Left kidney (tissue), 2 donors: ENCODE measurements around the gene GALNT3. TPM values are rescaled to one million over a fixed set of nuclear protein-coding genes. Genes with fewer than 3 reads are reported as not detected.

Experiments used
- DNase-seq: peaks from one replicate; pipeline ENCODE4 v3.0.0-alpha.2; 2013
- polyA plus RNA-seq: library from polyadenylated mRNA; unstranded; fragments of 120-200 nt; gene quantifications from one replicate; pipeline ENCODE4 v1.2.1, GENCODE V29; 2013; ENCODE audit not compliant: insufficient read length

Gene GALNT3
- polyA plus RNA-seq, 1 donor = 20.2 TPM

DNA sequence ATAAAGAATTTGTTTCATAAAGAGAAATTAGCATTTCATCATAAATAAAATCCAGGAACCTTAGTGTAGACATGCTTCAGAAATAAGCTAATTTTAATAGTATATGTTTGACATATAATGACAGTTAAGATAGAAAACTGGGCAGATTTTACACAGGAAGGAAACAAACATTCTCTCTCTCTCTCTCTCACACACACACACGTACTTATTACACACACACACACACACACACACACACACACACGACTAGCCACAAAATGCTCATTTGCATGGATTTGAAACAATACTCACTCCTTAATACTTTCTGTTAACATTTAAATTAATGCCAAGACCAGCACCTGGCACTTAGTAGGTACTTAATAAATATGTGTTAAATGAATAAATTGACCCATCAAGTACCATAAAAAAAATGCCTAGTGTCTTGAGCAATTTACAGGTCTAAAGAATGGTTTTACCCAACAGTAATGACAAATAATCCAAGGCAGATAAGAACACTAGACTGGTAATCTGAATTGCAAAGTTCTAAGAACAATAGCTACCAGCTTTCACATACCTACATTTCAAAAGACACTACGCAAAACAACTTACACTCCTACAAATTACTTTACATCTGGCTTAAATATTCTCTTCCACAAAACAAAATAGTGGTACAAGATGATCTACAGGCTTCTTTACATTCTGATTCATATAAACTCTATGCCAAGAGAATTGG, 2.9 kb upstream of the GALNT3 start:
- no peak for DNase-seq

DNA sequence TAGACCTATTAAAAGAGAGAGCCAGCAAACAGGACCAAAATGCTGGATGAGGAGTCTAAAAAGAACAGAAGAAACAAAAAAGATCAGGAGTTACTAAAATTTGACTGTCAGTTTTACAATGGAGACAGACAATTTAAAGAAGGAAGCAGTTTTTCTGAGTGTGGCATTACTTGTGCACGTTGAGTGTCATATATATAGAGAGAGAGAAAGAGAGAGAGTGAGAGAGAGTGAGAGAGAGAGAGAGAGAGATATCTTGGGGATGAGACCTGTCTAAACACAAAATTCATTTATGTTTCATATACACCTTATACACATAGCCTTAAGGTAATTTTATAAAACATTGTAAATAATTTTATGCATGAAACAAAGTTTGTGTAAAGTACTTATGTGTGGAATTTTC, 2.1 kb upstream of the GALNT3 start:
- no peak for DNase-seq

DNA sequence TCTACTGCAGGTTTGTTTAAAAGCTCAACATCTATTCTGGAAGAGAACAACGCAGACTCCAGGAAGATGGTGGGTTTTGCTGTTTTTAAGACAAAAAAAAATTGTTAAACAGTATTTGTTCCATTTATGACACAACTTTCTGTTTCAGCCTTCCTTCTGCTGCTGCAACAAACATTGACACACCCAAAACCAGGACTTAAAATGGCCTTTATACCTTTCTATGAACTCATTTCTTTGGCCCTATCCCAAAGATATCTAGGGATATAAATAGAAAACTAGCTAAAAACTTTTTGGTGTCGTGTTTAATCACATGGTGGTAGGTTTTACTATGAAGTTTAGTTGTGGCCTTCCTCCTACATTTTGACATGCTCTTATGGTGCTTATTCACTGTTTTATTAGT, 964 bp upstream of the GALNT3 start:
- DNase-seq = no peak

DNA sequence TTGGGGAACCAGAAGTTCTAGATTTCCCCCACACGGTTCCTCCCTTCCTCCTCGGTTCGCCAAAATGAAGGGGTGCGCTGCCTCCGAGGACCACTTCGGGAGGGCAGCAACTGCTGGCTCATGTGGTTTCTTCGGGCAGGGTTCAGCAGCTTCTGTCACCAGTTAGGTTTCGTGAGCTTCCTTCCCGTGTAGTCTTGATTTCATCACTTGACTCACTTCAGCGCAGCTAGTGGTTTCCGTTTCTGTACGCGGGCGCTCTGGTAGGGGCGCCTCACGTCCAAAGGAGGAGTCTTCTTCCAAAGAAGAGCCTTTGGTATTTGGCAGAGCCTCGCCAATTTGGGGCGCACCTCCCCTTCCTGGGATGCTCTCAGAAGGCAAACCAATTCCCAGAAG, 485 bp upstream of the GALNT3 start:
- peak; percentile 28 for DNase-seq

DNA sequence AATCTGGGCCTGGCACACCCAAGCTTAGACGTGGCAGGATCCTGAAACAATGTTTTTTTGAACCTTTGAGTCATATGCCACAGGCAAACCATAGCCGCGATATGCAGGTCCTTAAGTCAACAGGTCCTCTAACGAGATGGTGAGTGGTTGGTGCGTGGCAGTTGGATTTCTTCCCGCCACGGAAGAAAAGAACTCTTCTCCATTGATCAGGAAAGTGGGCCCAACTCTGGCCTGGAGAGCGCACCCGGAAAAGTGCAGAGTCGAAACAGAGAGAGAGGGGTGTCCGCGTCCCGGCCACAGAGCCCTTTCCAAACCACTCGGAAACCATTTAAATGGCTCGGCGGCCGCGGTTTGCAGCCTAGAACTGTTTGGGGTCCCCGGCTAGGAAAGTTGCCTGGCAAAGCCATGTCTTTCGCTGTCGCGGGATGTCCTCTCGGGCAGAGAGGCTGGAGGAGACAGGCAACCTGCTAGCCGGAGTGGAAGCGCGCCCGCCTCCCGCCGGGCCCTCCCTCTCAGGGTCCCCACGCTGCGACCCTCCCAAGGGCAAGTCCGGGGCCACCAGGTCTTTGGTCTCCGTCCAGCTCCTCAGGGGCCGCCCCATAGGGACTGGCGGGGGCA, 777 bp downstream of the GALNT3 start:
- no peak for DNase-seq

DNA sequence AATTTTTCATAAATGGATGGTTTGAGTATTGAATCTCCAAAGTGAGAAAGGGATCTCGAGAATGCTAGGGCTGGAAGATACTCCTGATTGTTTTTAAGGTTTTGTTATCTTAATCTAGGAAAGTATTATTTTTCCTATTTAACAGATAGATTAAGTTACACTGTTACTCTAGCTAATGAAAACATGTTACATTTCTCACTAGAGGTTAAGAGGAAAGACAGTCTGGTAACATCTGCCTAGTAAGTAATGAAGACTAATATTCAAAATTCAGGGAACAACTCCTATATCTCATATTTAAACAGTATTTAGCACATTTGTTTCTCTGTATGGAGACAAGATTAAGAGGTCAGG, 2.0 kb downstream of the GALNT3 start:
- no peak for DNase-seq

DNA sequence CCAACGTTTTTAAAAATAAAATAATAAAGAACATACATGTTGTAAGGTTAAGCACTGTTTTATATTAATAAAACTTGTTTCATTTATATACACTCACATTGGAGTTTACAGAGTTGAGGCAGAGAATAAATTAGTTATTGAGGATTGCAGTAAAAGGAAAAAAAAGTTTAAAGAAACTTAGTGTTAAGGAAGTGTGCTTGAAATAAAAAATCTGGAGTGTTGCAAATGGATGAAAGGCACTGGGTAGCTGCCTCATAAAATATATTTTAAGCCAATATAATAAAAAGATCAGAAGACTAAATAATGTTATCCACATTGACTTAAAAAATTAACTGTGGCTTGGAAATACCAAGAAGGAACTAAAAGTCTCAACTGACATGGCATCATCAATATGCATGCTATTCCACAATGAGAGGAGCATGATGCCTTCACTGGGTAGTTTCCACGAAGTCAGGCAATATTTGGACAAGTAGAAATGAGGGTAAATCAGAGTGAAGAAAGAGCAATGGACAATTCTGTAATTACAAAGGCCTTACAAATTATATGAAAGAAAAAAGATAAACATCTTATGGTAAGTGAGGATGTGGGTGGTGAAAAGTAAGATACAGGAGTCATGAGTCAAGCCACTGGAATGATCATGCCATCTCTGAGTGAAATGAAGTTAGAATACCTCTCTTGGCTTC, 2.5 kb downstream of the GALNT3 start:
- DNase-seq = no peak

DNA sequence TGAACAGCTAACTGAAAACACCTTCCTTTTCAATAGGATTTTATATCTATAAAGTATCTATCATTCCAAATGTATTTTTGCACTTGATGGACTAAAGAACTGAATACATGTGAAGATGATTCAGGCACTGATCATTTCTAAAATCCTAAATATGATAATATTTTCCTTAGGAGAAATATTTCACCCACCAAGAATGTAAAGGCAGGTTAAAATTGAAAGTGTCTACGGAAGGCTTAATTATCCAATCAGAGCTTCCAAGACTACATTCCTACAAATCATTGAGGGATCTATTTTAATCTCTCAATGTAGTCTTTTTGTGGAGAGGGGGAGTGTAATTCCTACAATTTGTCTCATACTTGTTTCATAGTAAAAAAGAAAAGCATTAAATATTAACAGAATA, 3.6 kb downstream of the GALNT3 start:
- DNase-seq = no peak

DNA sequence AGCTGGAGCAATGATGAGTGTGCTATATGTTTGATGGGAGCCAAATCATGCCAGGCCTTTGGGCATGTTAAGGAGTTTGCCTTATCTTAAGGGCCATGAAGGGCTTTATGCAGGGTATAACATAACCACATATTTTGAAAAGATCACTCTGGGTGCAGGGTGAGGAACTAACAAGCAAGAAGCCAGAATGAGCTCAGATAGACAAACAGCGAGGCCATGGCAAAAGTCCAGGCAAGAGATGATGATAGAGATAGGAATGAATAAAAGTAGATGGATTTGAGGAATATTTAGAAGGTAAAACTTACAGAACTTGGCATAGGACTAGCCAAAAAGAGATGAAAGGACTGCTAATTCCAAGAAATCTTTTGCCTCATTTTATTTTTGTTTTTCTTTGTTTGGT, 6.7 kb downstream of the GALNT3 start:
- DNase-seq = no peak

DNA sequence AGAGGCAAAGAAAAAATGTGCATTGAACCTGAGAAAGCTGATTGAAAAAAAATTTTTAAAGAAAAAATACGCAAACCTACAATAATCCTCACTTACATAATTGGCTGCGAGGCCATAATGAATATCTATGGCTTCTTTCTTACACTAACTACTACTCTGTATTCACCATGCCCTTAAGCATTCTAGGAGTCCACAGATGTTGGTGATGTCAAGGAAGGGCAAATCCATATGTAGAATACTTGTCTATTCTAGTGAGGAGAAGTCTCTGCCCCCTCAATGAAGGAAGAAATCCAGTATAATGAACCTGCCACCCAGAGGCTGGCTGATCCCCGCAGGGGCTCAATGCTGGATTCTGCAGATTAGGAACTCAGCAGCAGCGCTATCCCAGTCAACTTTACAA, 14.3 kb downstream of the GALNT3 start:
- DNase-seq = no peak

DNA sequence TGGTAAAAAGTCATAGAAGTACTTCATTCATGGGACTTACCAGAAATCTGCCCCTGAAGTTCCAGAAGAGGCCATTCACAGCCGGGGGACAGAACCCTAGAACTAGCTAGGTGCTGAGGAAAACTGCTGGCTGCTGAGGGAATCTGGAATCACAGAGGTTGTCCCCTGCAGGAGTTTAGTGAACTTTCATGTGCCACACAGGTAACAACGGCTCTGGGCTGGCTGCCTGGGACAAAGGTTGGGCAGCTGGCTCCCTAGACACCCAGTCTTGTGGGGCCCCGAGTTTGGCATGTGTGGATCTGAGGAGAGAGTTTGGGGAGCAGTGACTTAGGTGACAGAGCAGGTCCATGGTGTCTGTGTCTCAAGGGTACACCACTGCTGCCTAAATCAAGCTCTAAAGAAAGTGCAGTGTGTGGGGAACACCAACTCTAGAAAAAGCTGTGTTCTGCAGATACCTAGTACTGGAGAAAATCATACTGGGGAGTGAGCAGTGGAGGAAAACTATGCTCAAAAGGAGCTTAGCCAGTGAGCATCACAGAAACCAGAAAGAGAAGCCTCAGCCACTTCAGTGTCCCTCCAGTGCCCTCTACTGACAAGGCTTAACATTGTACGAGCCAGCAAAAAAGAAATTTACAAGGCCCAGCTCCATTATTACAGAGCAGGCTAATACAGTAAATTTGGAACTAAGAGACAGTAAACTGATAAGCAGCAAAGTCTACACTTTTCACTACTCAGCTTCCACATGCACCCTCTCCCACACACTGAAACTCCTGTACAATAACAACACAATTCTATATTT, 15.2 kb downstream of the GALNT3 start:
- DNase-seq = no peak

DNA sequence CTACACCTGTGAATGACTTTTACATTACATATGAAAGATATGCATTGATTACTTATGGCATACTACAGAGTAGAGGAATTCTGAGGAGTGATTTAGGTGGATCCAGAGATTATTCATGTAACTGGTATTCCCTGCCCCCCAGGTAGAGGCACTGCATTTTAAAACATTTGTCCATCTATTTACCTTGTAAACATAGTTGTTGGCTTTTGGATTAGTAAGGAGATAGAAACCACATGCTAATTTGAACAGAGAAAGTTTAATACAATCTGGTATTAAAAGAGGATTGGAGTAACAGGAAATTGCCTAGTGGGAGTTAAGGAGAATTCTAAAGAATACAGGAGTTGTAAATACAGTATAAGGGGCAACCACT, 15.9 kb downstream of the GALNT3 start:
- no peak for DNase-seq

DNA sequence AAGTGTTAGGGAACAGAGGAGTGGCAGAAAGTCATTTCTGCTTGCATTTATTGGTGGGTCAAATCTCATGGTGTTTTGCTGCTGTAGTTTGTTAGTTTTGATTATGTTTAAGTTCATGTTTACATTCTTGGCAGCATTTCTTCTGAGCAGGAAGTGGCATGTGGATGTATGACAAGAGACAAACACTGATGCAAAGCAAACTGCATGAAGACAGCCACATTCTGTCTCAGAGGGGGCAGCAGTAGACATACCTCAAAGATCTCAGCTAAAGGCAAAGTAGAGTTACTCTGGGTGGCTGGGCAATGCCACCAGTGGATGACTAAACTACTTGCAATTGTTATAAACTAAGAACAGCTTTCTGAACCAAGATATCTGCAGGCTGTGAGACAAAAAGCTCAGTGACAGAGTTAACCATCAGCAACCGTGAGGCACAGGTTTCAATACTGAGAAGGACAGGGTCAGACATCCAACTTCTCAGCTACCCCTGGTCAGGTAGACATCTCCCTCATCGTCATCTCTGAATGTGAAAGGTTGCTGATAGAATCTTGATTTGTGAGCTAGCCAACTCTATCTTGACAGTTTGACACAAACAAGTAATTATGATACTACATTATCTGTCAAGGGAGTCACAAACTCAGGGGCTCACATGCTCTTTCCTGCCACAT, 16.4 kb downstream of the GALNT3 start:
- no peak for DNase-seq

DNA sequence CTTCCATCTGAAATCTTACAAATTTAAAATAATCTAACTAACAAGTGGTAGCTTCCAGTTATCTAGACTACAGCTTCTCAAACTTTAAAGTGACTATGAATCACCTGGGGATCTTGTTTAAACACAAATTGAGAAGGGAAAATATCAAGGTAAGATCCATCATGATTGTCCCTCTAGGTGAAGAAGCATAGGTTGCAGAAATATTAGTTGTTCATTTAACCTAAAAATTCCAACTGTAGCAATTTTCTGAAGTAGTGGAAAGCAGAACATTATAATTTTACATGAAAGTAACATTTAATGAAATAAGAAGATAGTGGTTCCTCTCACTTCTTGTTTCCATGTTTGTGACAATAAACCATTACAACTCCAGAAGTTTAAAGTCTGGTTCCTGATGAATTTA, 17.3 kb downstream of the GALNT3 start:
- DNase-seq = no peak

DNA sequence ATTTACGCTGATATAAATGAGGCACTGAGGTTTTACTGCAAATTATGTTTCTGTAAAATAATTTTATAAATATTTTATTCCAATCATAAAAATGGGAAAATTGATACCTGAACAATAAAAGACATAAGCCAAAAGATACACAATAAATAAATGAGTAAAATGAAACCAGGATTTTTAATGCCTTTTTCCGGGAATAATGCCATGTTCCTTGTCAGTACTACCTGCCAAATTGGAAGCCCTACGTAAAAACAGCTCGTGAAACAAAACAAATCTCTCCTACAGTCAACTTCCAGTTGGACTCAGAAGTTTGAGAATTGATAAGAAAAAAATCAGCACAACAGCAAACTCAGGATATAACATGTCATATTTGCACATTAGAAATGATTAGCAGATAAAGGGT, 18.0 kb downstream of the GALNT3 start:
- DNase-seq = no peak

DNA sequence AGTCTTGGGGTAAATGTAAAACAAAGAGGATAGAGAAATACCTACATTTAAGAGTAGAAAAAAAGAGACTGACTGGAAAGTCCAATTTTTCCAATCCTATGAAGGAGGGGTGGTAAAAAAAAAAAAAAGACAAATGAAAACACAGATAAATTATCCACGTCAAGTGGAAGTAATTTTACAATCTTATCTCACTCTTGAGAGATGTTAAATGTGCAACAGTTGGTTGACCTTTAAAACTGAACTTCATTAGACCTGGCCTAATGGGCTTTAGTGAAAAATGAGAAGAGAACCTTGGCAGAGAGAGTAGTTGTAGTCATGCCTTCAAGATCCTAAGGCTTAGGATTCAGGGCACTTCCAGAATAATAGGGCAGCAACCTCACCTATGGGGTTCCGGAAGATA, 20.4 kb downstream of the GALNT3 start:
- no peak for DNase-seq

DNA sequence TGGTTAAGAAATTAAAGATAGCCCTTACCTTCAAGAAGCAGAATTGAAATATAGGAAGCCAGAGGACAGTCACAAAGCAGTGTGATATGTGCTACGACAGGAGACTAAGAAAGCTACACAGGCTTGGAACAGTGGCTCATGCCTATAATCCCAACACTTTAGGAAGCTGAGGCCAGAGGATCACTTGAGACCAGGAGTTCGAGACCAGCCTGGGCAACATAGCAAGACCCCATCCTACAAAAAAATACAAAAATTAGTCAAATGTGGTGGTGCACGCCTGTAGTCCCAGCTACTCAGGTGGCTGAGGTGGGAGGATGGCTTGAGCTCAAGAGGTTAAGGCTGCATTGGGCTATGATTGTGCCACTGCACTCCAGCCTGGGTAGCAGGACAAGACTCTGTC, 21.9 kb downstream of the GALNT3 start:
- DNase-seq = no peak

DNA sequence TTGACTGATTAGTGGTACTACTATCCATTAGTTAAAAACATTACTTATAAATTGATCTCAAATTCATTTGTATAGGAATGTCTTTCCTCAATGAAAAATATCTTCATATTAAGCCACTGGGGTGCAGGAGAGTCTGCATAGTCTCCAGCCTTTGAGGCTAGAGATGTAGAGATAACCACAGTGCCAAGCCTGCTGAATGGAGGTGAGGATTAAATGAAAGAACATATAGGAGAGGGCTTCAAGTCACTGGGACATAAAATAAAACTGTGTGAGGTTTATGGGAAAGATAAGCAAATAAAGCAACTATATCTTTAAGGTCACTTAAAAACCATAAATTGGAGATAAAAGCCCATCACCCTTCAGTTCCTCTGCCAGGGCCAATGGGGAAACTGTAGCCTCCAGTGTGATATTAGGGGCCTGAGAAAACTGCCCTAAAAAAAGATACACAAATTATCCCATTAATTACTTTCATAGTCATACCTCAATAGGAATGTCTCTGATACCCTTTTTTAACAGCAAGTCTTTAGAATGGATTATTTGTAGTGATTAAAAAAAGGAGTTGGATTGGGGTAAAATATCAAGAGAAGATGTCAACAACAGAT, 27.6 kb downstream of the GALNT3 start:
- DNase-seq = no peak

DNA sequence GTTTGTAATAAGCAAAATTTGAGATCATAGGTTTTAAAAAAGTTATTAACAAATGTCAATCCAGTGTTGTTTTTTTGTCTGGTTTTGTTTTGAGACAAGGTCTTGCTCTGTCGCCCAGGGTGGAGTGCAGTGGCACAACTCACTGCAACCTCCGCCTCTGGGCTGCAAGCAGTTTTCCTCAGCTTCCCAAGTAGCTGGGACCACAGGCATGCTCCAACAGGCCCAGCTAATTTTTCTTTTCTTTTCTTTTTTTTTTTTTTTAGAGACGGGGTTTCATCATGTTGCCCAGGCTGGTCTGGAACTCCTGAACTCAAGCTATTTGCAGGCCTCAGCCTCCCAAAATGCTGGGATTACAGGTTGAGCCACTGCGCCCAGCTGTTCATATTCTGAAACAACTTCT, 31.3 kb downstream of the GALNT3 start:
- no peak for DNase-seq

DNA sequence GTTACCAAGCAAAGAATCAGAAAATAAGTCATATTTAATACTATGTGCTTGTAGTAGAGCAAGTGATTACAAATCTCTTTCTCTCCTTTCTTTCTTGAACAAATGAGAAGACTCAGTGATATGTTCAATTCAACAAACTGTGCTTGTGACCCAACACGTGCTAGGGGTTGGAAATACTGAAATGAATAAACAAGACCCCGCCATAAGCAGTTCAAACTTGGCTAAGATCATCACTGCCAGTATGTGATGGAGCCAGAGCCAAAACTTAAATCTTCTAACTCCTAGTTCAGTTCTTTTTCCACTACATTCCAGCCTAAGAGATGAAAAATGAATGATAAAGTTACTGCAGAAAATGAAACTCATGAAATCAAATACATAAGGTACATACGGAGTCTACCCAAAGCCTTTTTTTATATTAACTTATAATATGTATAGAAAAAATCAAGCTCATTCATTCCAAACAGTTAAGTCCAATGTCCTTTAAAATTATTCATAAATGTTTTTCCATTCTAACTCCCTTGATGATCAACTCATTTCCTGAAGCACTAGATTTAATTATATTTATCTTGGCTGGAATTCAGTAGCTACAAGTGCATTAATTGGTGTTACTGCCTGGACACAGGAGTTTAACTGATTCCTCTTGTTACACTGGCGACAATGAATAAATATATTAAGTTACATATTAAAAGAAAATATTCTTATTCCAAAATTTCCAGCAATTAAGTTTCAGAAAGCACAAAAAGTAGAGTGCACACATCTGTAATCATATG, 36.0 kb downstream of the GALNT3 start:
- no peak for DNase-seq

DNA sequence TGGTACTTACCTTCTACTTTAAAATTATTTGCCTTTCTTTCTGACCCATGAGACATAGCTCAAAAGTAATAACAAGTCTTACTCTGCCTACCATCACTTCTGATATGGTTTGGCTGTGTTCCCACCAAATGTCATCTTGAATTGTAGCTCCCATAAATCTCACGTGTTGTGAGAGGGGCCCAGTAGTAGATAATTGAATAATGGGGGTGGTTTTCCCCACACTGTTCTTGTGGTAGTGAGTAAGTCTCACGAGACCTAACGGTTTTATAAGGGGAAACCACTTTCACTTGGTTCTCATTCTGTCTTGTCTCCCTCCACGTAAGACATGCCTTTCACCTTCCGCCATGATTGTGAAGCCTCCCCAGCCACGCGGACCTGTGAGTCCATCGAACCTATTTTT, 47.5 kb downstream of the GALNT3 start:
- no peak for DNase-seq
